ENCODE data around the gene NDUFS3. TPM values are rescaled to one million over a fixed set of nuclear protein-coding genes. Genes with fewer than 3 reads are reported as not detected.

Gene NDUFS3
- total and polyA plus RNA-seq, 2 experiments from 2014 or later, result 108 to 168 TPM

DNA sequence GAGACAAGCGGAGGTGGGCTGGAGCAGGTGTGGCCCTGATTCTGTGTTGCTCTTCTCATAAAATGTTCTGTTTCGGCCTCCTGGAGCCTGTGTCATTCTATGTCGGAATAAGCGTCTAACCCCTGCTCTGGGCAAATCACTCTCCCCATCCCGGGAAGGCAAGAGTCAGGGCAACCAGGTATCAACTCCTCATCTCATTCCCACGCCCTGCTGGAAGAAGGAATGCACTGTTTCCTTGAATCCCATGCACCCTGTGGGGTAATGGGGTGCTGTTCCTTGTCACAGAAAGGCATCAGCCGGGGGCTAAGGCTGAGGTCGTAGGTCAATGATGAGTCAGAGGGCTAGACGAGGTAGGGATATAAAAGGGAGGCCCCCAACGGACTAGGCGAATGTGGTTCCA is 10.2 kb downstream of the NDUFS3 start (continued):
- TF ChIP-seq, protein P1, sequence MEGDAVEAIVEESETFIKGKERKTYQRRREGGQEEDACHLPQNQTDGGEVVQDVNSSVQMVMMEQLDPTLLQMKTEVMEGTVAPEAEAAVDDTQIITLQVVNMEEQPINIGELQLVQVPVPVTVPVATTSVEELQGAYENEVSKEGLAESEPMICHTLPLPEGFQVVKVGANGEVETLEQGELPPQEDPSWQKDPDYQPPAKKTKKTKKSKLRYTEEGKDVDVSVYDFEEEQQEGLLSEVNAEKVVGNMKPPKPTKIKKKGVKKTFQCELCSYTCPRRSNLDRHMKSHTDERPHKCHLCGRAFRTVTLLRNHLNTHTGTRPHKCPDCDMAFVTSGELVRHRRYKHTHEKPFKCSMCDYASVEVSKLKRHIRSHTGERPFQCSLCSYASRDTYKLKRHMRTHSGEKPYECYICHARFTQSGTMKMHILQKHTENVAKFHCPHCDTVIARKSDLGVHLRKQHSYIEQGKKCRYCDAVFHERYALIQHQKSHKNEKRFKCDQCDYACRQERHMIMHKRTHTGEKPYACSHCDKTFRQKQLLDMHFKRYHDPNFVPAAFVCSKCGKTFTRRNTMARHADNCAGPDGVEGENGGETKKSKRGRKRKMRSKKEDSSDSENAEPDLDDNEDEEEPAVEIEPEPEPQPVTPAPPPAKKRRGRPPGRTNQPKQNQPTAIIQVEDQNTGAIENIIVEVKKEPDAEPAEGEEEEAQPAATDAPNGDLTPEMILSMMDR (conservative IDR thresholded peaks at IDR 0.05; ENCODE audit: low read depth in 2 of 2), result no peak
- TF ChIP-seq, protein P2, sequence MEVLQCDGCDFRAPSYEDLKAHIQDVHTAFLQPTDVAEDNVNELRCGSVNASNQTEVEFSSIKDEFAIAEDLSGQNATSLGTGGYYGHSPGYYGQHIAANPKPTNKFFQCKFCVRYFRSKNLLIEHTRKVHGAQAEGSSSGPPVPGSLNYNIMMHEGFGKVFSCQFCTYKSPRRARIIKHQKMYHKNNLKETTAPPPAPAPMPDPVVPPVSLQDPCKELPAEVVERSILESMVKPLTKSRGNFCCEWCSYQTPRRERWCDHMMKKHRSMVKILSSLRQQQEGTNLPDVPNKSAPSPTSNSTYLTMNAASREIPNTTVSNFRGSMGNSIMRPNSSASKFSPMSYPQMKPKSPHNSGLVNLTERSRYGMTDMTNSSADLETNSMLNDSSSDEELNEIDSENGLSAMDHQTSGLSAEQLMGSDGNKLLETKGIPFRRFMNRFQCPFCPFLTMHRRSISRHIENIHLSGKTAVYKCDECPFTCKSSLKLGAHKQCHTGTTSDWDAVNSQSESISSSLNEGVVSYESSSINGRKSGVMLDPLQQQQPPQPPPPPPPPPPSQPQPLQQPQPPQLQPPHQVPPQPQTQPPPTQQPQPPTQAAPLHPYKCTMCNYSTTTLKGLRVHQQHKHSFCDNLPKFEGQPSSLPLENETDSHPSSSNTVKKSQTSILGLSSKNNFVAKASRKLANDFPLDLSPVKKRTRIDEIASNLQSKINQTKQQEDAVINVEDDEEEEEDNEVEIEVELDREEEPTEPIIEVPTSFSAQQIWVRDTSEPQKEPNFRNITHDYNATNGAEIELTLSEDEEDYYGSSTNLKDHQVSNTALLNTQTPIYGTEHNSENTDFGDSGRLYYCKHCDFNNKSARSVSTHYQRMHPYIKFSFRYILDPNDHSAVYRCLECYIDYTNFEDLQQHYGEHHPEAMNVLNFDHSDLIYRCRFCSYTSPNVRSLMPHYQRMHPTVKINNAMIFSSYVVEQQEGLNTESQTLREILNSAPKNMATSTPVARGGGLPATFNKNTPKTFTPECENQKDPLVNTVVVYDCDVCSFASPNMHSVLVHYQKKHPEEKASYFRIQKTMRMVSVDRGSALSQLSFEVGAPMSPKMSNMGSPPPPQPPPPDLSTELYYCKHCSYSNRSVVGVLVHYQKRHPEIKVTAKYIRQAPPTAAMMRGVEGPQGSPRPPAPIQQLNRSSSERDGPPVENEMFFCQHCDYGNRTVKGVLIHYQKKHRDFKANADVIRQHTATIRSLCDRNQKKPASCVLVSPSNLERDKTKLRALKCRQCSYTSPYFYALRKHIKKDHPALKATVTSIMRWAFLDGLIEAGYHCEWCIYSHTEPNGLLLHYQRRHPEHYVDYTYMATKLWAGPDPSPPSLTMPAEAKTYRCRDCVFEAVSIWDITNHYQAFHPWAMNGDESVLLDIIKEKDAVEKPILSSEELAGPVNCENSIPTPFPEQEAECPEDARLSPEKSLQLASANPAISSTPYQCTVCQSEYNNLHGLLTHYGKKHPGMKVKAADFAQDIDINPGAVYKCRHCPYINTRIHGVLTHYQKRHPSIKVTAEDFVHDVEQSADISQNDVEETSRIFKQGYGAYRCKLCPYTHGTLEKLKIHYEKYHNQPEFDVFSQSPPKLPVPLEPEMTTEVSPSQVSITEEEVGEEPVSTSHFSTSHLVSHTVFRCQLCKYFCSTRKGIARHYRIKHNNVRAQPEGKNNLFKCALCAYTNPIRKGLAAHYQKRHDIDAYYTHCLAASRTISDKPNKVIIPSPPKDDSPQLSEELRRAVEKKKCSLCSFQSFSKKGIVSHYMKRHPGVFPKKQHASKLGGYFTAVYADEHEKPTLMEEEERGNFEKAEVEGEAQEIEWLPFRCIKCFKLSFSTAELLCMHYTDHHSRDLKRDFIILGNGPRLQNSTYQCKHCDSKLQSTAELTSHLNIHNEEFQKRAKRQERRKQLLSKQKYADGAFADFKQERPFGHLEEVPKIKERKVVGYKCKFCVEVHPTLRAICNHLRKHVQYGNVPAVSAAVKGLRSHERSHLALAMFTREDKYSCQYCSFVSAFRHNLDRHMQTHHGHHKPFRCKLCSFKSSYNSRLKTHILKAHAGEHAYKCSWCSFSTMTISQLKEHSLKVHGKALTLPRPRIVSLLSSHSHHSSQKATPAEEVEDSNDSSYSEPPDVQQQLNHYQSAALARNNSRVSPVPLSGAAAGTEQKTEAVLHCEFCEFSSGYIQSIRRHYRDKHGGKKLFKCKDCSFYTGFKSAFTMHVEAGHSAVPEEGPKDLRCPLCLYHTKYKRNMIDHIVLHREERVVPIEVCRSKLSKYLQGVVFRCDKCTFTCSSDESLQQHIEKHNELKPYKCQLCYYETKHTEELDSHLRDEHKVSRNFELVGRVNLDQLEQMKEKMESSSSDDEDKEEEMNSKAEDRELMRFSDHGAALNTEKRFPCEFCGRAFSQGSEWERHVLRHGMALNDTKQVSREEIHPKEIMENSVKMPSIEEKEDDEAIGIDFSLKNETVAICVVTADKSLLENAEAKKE (CRISPR knock-in tag; IDR thresholded peaks at IDR 0.05), result no peak

GRCh38 chr11:47589584-47589976 is 10.7 kb downstream of the NDUFS3 start:
- H3K27me3 Mint-ChIP-seq (ENCODE audit: insufficient read depth, low read depth, poor library complexity), result peaks cover 49% of the 10 kb centered on the region
- Histone ChIP-seq H3K4me1 (ENCODE audit: insufficient read depth) (peaks cover 20% of the 10 kb centered on the region), H3K4me2 (peak overlapping the region; percentile 77), H2AFZ (peak overlapping the region; percentile 91; the same call in 1 of the 2 replicates), H3K27me3 (ENCODE audit: insufficient read depth) (peaks cover 53% of the 10 kb centered on the region), H3F3A (replicated peaks; ENCODE audit: low read depth) (no peaks in the 10 kb centered on the region), H3K36me3 (ENCODE audit: insufficient read depth) (no peaks in the 10 kb centered on the region), H4K20me1 (replicated peaks; ENCODE audit: insufficient read depth) (peaks cover 5% of the 10 kb centered on the region; the same call in 1 of the 2 replicates), H3K27ac (ENCODE audit: low read depth) (no peak overlapping the region), H3K9me2 (ENCODE audit: insufficient read depth) (0 out of 2 replicates have a peak, but pooled peaks cover 6% of the 10 kb centered on the region), H3K79me2 (replicated peaks; ENCODE audit: insufficient read depth) (no peaks in the 10 kb centered on the region), H3K4me3 (peak overlapping the region; percentile 53)
- peaks cover 9% of the 10 kb centered on the region for H3K36me3 Mint-ChIP-seq (ENCODE audit: low read depth)
- H3K9me3 Mint-ChIP-seq, result no peaks in the 10 kb centered on the region
- H3K4me3 Mint-ChIP-seq, result peak overlapping the region; percentile 59; the same call in 2 of the 3 replicates
- H3K4me1 Mint-ChIP-seq, result peaks cover 19% of the 10 kb centered on the region
- no peak overlapping the region for H3K27ac Mint-ChIP-seq
- DNase-seq (ENCODE audit: low spot score) (no peak), ATAC-seq (peak; percentile 9)
- TF ChIP-seq, protein P3, sequence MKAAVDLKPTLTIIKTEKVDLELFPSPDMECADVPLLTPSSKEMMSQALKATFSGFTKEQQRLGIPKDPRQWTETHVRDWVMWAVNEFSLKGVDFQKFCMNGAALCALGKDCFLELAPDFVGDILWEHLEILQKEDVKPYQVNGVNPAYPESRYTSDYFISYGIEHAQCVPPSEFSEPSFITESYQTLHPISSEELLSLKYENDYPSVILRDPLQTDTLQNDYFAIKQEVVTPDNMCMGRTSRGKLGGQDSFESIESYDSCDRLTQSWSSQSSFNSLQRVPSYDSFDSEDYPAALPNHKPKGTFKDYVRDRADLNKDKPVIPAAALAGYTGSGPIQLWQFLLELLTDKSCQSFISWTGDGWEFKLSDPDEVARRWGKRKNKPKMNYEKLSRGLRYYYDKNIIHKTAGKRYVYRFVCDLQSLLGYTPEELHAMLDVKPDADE (IDR thresholded peaks at IDR 0.05), result no peak
- TF ChIP-seq, protein P1 (conservative IDR thresholded peaks at IDR 0.05; ENCODE audit: low read depth in 2 of 2), result no peak

Measured in GM23338 (cell line).